ENCODE measurements around the gene ASB13. TPM values are rescaled to one million over a fixed set of nuclear protein-coding genes. Genes with fewer than 3 reads are reported as not detected.

ASB13 gene
- total RNA-seq, 1 donor = 9.1 TPM

DNA sequence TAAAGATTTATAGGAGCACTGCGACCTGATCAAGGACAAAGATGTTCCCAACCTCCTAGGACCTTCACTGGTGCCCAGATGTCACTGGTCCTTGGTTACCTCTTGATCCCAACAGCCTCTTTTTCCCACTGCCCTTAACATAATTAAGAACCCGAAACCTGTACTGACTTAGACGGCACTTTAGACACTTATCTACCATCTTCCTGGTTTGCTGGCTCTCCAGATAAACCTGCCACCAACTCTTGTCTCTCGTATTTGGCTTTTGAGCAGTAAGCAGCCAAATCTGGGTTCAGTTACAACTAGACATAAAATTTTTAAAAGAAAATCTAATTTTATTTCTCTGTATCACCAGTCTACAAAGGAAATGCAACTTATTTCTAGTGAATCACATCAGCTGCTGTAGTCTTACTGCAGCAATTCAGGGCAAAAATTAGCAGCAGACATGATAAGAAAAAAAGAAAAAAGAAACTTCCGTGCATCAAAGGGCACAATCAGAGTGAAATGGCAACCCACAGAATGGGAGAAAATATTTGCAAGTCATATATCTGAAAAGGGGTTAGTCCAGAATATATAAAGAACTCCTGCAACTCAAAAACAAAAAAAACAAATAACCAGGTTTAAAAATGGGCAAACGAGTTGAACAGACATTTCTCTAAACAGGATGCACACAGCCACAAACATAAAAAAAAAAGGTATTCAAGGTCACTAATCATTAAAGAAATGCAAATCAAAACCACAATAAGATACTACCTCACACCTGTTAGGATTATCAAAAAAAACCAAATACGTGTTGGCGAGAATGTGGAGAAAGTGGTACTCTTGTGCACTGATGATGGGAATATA is 9.4 kb downstream of the ASB13 start:
- H3K4me3 ChIP-seq (ENCODE audit: low read depth, low read length) = no peak overlapping the region
- TF ChIP-seq, protein P1, sequence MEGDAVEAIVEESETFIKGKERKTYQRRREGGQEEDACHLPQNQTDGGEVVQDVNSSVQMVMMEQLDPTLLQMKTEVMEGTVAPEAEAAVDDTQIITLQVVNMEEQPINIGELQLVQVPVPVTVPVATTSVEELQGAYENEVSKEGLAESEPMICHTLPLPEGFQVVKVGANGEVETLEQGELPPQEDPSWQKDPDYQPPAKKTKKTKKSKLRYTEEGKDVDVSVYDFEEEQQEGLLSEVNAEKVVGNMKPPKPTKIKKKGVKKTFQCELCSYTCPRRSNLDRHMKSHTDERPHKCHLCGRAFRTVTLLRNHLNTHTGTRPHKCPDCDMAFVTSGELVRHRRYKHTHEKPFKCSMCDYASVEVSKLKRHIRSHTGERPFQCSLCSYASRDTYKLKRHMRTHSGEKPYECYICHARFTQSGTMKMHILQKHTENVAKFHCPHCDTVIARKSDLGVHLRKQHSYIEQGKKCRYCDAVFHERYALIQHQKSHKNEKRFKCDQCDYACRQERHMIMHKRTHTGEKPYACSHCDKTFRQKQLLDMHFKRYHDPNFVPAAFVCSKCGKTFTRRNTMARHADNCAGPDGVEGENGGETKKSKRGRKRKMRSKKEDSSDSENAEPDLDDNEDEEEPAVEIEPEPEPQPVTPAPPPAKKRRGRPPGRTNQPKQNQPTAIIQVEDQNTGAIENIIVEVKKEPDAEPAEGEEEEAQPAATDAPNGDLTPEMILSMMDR (IDR thresholded peaks at IDR 0.05; ENCODE audit: insufficient read depth, low read depth, low read length) = no peak
- no peak for DNase-seq (ENCODE audit: low read depth)

DNA sequence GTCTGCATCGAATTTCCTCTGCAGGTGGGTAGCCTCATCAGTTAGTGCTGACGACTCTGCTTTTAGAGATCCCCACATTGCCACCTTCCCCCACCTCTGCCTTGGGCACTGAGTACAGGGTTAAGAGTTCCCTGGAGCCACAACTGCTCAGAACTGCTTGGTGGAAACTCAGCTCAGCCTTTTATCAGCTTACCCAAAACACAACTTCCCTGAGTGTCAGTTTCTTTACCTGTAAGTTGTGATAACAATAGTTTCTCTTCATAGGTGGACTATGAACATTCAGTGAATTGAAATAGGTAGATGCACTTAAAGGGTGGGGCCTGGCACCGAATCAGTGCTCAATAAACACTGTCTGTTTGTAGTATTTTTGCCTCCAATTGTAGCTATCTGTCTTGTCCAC is 11.3 kb downstream of the ASB13 start:
- TF ChIP-seq, protein P1 (IDR thresholded peaks at IDR 0.05; ENCODE audit: insufficient read depth, low read depth, low read length) = no peak
- H3K4me3 ChIP-seq (ENCODE audit: low read depth, low read length) = no peak overlapping the region
- no peak for DNase-seq (ENCODE audit: low read depth)

DNA sequence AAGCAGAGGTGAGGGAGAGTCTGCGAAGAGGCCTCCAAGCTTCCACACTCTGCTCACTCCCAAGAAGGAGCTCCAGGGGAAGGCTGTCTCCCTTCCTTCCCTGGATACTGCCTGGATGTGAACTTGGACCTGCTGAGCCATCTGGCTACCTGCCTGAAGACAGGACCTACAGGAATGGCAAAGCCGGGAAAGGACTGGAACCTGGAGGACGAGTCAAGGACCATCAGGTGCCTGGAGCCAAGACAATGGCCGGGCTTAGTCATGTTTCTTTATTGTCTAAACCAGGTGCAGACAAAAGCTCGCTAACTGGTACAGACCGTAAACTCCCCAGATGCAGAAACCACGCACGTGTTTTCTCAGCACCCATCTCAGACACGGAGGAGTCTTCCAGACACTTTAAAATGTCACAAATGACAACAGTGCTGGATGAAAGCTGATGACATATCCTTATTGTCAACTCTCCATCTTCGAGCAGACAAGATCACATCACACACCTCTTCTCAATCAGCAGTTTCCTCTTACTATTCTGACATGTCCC is 12.1 kb downstream of the ASB13 start:
- DNase-seq (ENCODE audit: low read depth) = no peak
- TF ChIP-seq, protein P1 (IDR thresholded peaks at IDR 0.05; ENCODE audit: insufficient read depth, low read depth, low read length) = no peak
- no peak overlapping the region for H3K4me3 ChIP-seq (ENCODE audit: low read depth, low read length)

DNA sequence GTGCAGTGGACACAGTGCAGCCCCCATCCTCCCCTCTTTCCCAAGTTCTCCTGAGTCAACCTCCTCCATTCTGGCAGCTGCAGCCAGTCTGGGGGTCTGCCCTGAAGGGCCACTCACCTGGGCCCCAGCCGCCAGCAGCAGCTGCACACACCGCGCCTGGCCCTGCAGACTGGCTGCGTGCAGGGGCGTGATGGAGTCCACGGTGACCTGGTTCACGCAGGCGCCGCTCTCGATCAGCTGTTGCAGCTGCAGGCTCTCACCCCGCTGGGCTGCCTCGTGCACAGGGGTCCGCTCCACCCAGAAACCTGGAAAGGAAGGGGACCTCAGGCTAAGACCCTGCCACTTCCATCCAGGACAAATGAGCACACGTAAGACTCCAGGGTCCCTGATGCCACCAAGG is 13.6 kb downstream of the ASB13 start:
- no peak overlapping the region for H3K4me3 ChIP-seq (ENCODE audit: low read depth, low read length)
- no peak for DNase-seq (ENCODE audit: low read depth)
- TF ChIP-seq, protein P1 (IDR thresholded peaks at IDR 0.05; ENCODE audit: insufficient read depth, low read depth, low read length) = no peak

DNA sequence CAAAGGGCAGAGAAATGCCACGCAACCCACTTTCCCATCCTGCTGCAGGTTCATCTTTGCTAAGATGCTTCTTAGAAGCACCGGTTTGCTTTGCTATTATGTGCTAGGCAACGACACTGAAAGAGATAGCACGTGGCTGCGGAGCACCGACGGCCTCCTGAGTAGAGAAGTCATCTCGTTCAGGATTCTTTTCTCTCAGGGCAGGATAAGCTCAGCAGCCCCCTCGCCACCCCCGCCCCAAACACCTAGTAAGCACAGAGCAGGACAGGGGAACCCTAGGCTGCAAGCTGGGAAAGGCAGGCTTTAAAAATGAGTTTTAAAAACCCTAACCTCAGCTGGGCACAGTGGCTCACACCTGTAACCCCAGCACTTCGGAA is 15.0 kb downstream of the ASB13 start:
- TF ChIP-seq, protein P1 (IDR thresholded peaks at IDR 0.05; ENCODE audit: insufficient read depth, low read depth, low read length) = no peak
- no peak overlapping the region for H3K4me3 ChIP-seq (ENCODE audit: low read depth, low read length)
- DNase-seq (ENCODE audit: low read depth) = no peak

DNA sequence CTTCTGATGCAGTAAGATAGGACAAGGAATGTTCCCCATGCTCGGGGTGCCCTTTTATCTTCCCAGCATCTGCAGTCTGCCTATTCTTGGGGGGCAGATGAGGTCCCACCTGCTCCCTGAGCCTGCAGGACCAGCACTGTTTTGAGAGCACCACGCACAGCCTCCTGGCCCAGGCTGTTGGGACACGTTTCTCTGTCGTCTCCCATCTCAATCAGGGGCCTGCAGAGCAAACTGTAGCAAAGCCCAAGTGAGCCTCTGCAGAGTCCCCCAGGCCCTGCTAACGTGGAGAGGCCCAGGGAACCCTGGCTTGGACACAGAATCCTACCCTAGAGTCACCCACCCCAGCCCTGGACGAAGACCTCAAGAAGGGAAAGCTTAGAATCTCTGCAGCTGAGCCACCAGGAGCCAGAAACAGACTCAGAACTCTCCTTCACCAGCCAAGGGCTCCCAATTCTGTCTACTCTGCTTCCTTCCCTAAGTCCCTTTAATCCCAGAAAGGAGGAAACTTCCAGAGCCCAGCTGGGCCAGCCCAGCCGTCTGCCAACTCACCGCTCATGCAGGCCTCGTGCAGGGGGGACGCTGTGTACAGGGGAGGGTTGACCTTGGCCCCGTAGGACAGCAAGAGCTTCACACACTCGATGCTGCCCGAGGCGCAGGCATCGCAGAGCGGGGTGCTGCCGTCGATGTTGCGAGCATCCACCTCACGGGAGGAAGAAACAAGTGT is 15.6 kb downstream of the ASB13 start:
- no peak overlapping the region for H3K4me3 ChIP-seq (ENCODE audit: low read depth, low read length)
- TF ChIP-seq, protein P1 (IDR thresholded peaks at IDR 0.05; ENCODE audit: insufficient read depth, low read depth, low read length) = no peak
- DNase-seq (ENCODE audit: low read depth) = peak; percentile 26

Measured in fibroblast of villous mesenchyme (primary cell).